A549 treated with DMSO at 1 μM for 4 hours (cell line): ENCODE data around the gene XCL2. TPM values are rescaled to one million over a fixed set of nuclear protein-coding genes. Genes with fewer than 3 reads are reported as not detected.

Source experiments
- total RNA-seq: library from RNA; stranded (reverse); fragments of 200-300 nt; extraction: Qiagen RNA extraction; gene quantifications from 5 replicates; pipeline ENCODE4 v1.2.3, GENCODE V29; 2022; ENCODE audit warnings: low read depth

Gene XCL2
- not detected in 5 replicates for total RNA-seq

DNA sequence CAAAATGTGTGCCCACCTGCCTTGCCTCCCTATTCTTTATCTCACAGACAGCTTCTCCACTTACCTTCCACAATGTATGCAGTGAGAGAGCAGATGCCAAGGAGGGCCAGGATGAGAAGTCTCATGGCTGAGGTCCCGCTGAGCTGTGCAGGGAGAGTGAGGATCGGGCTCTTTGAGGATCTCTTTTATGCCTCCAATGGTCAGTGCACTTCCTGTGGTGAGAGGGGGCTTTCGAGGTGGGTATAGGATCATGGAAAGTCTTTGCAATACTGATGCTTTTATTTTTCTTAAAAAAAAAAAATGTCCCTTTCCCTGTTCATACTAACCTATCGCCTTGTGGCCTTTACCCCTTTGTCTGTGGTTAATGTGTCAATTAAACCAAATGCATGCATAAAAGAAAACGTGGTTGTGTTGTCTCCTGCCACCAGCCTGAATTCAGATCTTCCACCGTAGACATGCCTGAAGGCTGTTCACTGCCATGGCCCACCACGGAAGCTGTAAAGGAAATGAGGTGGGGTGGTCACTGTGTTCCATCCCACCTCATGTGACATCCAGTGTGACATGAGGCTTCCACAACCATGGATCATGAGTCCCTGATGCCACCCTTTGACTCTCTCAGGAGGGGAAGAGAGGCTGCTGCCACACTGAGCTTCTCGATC lies at the start of gene XCL2:
Gene XCL2 (minus strand): TSS at position 158 of the 659 bp plus-strand sequence. CDS start 33 bp downstream, at position 125.

DNA sequence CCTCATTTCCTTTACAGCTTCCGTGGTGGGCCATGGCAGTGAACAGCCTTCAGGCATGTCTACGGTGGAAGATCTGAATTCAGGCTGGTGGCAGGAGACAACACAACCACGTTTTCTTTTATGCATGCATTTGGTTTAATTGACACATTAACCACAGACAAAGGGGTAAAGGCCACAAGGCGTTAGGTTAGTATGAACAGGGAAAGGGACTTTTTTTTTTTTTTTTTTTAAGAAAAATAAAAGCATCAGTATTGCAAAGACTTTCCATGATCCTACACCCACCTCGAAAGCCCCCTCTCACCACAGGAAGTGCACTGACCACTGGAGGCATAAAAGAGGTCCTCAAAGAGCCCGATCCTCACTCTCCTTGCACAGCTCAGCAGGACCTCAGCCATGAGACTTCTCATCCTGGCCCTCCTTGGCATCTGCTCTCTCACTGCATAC lies 32.5 kb upstream of the XCL2 start, which contains the start of gene XCL1:
Gene XCL1 (plus strand): TSS at position 361 of the 444 bp plus-strand sequence. CDS start 33 bp downstream, at position 394.

Other genes with a start within 250 kb of the XCL2 start
- gene XCL1, start 32.6 kb upstream of the XCL2 start, total RNA-seq: not detected in 5 replicates
- not detected in 5 replicates for gene DPT, start 185.2 kb upstream of the XCL2 start, total RNA-seq